OCI-LY1 (cell line): ENCODE measurements around the gene ENTPD1.

ENCODE experiments used
- EZH2 ChIP-seq: fragments of 200-600 bp; sonication (generic), shearing (Covaris generic); IDR thresholded peaks from 2 replicates; pipeline ENCODE4 v1.8.0; 2017; ENCODE audit warnings: borderline replicate concordance, mixed run types, mild to moderate bottlenecking, antibody characterized with exemption, low read length, moderate library complexity, mixed read lengths
- TF ChIP-seq, protein P1 (sequence below): fragments of 200-600 bp; sonication (generic), shearing (Covaris generic); IDR thresholded peaks from 2 replicates; pipeline ENCODE4 v1.5.1; 2017; ENCODE audit warnings: mild to moderate bottlenecking, antibody characterized with exemption, low read length, moderate library complexity, mixed read lengths

GRCh38 chr10:95716466-95716865 is 39.5 kb upstream of the ENTPD1 start:
- TF ChIP-seq, protein P1, sequence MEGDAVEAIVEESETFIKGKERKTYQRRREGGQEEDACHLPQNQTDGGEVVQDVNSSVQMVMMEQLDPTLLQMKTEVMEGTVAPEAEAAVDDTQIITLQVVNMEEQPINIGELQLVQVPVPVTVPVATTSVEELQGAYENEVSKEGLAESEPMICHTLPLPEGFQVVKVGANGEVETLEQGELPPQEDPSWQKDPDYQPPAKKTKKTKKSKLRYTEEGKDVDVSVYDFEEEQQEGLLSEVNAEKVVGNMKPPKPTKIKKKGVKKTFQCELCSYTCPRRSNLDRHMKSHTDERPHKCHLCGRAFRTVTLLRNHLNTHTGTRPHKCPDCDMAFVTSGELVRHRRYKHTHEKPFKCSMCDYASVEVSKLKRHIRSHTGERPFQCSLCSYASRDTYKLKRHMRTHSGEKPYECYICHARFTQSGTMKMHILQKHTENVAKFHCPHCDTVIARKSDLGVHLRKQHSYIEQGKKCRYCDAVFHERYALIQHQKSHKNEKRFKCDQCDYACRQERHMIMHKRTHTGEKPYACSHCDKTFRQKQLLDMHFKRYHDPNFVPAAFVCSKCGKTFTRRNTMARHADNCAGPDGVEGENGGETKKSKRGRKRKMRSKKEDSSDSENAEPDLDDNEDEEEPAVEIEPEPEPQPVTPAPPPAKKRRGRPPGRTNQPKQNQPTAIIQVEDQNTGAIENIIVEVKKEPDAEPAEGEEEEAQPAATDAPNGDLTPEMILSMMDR: no peak
- TF ChIP-seq EZH2: no peak
